ENCODE data around the gene RNU7-1. TPM values are rescaled to one million over a fixed set of nuclear protein-coding genes. Genes with fewer than 3 reads are reported as not detected.
A peak's percentile ranks its signal among the peaks of the same experiment; 100 is the strongest.

Gene RNU7-1
- polyA plus RNA-seq, 3 donors, result not detected

GRCh38 chr12:6960593-6961277, 17.1 kb downstream of the RNU7-1 start:
- H3K27me3 Mint-ChIP-seq (ENCODE audit: low read depth in 3 of 3), result peaks cover 0 to 7% (median 0%) of the 10 kb centered on the region in 3 donors
- peak overlapping the region; percentile 65 to 77 for H3K4me3 Mint-ChIP-seq
- peak; percentile 51 to 68 (median 60) for DNase-seq
- Histone ChIP-seq H2AFZ (ENCODE audit: insufficient read depth, low read depth, low read length, poor library complexity, severe bottlenecking) (no peak overlapping the region), H3K4me3 (replicated peaks in 1 of 3; ENCODE audit: low read depth in 2 of 3, low read length in 3 of 3) (peak overlapping the region in 1 of 3 experiments; percentile 98), H3K79me2 (ENCODE audit: insufficient read depth, low read length) (peaks cover 49% of the 10 kb centered on the region), H3K4me2 (replicated peaks; ENCODE audit: extremely low read depth, low read length, poor library complexity, severe bottlenecking) (peak overlapping the region; percentile 92), H3K27ac (ENCODE audit: low read depth in 1 of 2, low read length in 2 of 2) (peak overlapping the region; percentile 87 to 95), H4K20me1 (ENCODE audit: insufficient read depth, low read length) (peaks cover 69% of the 10 kb centered on the region), H3K27me3 (ENCODE audit: control insufficient read depth in 2 of 2, insufficient read depth in 2 of 2, low read length in 2 of 2) (no peaks in the 10 kb centered on the region), H3K9ac (ENCODE audit: insufficient read depth, low read length, poor library complexity, severe bottlenecking) (peak overlapping the region; percentile 55), H3K4me1 (ENCODE audit: control insufficient read depth in 1 of 2, insufficient read depth in 2 of 2, low read length in 2 of 2) (peaks cover 88 to 96% of the 10 kb centered on the region in 2 donors), H3K9me3 (replicated peaks in 1 of 2; ENCODE audit: control insufficient read depth in 1 of 2, insufficient read depth in 1 of 2, low read length in 2 of 2) (no peaks in the 10 kb centered on the region), H3K36me3 (replicated peaks in 1 of 2; ENCODE audit: control insufficient read depth in 1 of 2, insufficient read depth in 2 of 2, low read length in 2 of 2) (peaks cover 51 to 52% of the 10 kb centered on the region in 2 donors)
- H3K27ac Mint-ChIP-seq, result peak overlapping the region; percentile 93 to 99 (median 96)
- H3K9me3 Mint-ChIP-seq, result peaks cover 0 to 2% (median 0%) of the 10 kb centered on the region in 7 donors
- H3K4me1 Mint-ChIP-seq, result peaks cover 92% of the 10 kb centered on the region
- 70% methylated on average over 10 of the region's 13 CpGs for WGBS (ENCODE audit: insufficient coverage)
- intact Hi-C loops (cut with micrococcal nuclease), result loop anchor here (1.0 to 5.0 kb wide), 3 partner anchors 7 to 88 kb away; partner anchors contain the start of genes C12orf57 (in 1 of the 2) and SPSB2 (in 1 of the 2)
- H3K36me3 Mint-ChIP-seq, result peaks cover 52 to 69% of the 10 kb centered on the region in 2 donors
- TF ChIP-seq, protein P1, sequence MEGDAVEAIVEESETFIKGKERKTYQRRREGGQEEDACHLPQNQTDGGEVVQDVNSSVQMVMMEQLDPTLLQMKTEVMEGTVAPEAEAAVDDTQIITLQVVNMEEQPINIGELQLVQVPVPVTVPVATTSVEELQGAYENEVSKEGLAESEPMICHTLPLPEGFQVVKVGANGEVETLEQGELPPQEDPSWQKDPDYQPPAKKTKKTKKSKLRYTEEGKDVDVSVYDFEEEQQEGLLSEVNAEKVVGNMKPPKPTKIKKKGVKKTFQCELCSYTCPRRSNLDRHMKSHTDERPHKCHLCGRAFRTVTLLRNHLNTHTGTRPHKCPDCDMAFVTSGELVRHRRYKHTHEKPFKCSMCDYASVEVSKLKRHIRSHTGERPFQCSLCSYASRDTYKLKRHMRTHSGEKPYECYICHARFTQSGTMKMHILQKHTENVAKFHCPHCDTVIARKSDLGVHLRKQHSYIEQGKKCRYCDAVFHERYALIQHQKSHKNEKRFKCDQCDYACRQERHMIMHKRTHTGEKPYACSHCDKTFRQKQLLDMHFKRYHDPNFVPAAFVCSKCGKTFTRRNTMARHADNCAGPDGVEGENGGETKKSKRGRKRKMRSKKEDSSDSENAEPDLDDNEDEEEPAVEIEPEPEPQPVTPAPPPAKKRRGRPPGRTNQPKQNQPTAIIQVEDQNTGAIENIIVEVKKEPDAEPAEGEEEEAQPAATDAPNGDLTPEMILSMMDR (IDR thresholded peaks at IDR 0.05), result peak; percentile 43

DNA sequence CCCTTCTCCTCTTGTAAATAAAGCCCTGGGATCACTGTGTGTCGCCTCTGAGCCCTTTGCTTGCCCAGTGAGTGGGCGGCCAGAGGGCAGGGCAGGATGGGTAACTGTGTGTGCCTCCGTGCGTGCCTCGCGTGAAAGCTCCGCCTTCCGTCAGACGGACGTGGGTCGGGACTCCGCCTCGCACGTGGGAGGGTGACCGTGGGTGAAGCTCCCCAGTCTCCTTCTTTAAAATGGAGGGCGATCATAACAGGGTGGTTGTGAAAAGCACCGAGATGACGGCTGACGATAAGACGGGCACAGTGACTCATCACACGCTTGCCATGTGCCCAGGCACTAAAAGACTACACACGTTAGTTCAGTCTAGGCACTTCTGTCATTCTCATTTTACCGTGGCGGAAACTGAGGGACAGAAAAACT, 17.7 kb downstream of the RNU7-1 start:
- Mint-ChIP-seq H3K4me1 (peaks cover 86% of the 10 kb centered on the region), H3K9me3 (peaks cover 0 to 2% (median 0%) of the 10 kb centered on the region in 7 donors), H3K36me3 (peaks cover 52 to 69% of the 10 kb centered on the region in 2 donors), H3K4me3 (peak overlapping the region; percentile 65 to 77), H3K27ac (peak overlapping the region; percentile 93 to 99 (median 96)), H3K27me3 (ENCODE audit: low read depth in 3 of 3) (peaks cover 0 to 7% (median 0%) of the 10 kb centered on the region in 3 donors)
- Histone ChIP-seq H3K4me2 (replicated peaks; ENCODE audit: extremely low read depth, low read length, poor library complexity, severe bottlenecking) (peak overlapping the region; percentile 92), H3K27ac (ENCODE audit: low read depth in 1 of 2, low read length in 2 of 2) (peak overlapping the region; percentile 87 to 95), H3K9ac (ENCODE audit: insufficient read depth, low read length, poor library complexity, severe bottlenecking) (peak overlapping the region; percentile 55), H3K27me3 (ENCODE audit: control insufficient read depth in 2 of 2, insufficient read depth in 2 of 2, low read length in 2 of 2) (no peaks in the 10 kb centered on the region), H3K79me2 (ENCODE audit: insufficient read depth, low read length) (peaks cover 43% of the 10 kb centered on the region), H3K9me3 (replicated peaks in 1 of 2; ENCODE audit: control insufficient read depth in 1 of 2, insufficient read depth in 1 of 2, low read length in 2 of 2) (no peaks in the 10 kb centered on the region), H3K4me3 (replicated peaks in 1 of 3; ENCODE audit: low read depth in 2 of 3, low read length in 3 of 3) (peak overlapping the region in 1 of 3 experiments; percentile 98), H2AFZ (ENCODE audit: insufficient read depth, low read depth, low read length, poor library complexity, severe bottlenecking) (no peak overlapping the region), H3K4me1 (ENCODE audit: control insufficient read depth in 1 of 2, insufficient read depth in 2 of 2, low read length in 2 of 2) (peaks cover 83 to 90% of the 10 kb centered on the region in 2 donors), H3K36me3 (replicated peaks in 1 of 2; ENCODE audit: control insufficient read depth in 1 of 2, insufficient read depth in 2 of 2, low read length in 2 of 2) (peaks cover 50 to 52% of the 10 kb centered on the region in 2 donors), H4K20me1 (ENCODE audit: insufficient read depth, low read length) (peaks cover 63% of the 10 kb centered on the region)
- WGBS (ENCODE audit: insufficient coverage), result 25% methylated on average over 18 of the region's 24 CpGs
- intact Hi-C loops (cut with micrococcal nuclease), result loop anchor here (1.0 to 5.0 kb wide), 3 partner anchors 8 to 89 kb away; partner anchors contain the start of genes C12orf57 (in 1 of the 2) and SPSB2 (in 1 of the 2)
- peak; percentile 93 to 96 (median 93) for DNase-seq
- TF ChIP-seq, protein P1 (IDR thresholded peaks at IDR 0.05), result no peak
